ENCODE data around the gene USP35.

GRCh38 chr11:78205256-78205655 is 16.5 kb downstream of the USP35 start:
- TF ChIP-seq BHLHE40 (IDR thresholded peaks at IDR 0.05; ENCODE audit: borderline replicate concordance), result no peak
- no peak for TF ChIP-seq SUZ12 (IDR thresholded peaks at IDR 0.05)
- no peak for TF ChIP-seq FOXK2 (IDR thresholded peaks at IDR 0.05)
- no peak for TF ChIP-seq FOXA1 (IDR thresholded peaks at IDR 0.05)
- TF ChIP-seq PKNOX1 (IDR thresholded peaks at IDR 0.05), result no peak
- no peak for TF ChIP-seq L3MBTL2 (conservative IDR thresholded peaks at IDR 0.05)
- no peak for TF ChIP-seq NFRKB (IDR thresholded peaks at IDR 0.05)
- no peak for TF ChIP-seq LEF1 (IDR thresholded peaks at IDR 0.05; ENCODE audit: borderline replicate concordance)
- no peak for TF ChIP-seq HDGF (IDR thresholded peaks at IDR 0.05; ENCODE audit: borderline replicate concordance)
- no peak for TF ChIP-seq ELF4 (IDR thresholded peaks at IDR 0.05)
- no peak for TF ChIP-seq FOXM1 (IDR thresholded peaks at IDR 0.05; ENCODE audit: borderline replicate concordance)
- TF ChIP-seq TARDBP (IDR thresholded peaks at IDR 0.05), result no peak
